ENCODE measurements around the gene DNAAF5.
A peak's percentile ranks its signal among the peaks of the same experiment; 100 is the strongest.
"Not testable (repeated sequence)": the region's sequence is repeated elsewhere in the genome, so short reads cannot be mapped to it uniquely, and the experiment has no call there.

Gene DNAAF5

DNA sequence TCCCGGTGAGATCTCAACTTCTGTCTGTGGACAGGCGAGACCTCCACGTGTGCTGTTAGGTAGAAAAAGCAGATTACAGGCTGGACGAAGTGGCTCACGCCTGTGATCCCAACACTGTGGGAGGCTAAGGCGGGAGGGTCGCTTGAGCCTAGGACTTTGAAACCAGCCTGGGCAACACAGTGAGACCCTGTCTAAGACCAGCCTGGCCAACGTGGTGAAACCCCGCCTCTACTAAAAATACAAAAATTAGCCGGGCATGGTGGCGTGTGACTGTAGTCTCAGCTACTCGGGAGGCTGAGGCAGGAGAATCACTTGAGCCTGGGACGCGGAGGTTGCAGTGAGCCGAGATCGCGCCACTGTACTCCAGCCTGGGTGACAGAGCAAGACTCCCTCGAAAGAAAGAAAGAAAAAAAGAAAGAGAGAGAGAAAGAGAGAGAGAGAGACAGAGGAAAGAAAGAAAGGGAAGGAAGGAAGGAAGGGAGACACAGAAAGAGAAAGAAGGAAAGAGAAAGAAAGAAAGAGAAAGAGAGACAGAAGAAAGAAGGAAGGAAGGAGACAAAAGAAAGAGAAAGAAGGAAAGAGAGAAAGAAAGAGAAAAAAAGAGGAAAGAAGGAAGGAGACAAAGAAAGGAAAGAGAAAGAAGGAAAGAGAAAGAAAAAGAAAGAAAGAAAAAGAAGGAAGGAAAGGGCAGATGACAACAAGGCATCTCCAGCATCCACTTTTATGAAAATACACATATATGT lies 76.2 kb downstream of the DNAAF5 start:
- DNase-seq (ENCODE audit: low read depth) = no peak
- H3K4me3 ChIP-seq (ENCODE audit: low read depth, low read length) = no peak overlapping the region
- TF ChIP-seq, protein P1, sequence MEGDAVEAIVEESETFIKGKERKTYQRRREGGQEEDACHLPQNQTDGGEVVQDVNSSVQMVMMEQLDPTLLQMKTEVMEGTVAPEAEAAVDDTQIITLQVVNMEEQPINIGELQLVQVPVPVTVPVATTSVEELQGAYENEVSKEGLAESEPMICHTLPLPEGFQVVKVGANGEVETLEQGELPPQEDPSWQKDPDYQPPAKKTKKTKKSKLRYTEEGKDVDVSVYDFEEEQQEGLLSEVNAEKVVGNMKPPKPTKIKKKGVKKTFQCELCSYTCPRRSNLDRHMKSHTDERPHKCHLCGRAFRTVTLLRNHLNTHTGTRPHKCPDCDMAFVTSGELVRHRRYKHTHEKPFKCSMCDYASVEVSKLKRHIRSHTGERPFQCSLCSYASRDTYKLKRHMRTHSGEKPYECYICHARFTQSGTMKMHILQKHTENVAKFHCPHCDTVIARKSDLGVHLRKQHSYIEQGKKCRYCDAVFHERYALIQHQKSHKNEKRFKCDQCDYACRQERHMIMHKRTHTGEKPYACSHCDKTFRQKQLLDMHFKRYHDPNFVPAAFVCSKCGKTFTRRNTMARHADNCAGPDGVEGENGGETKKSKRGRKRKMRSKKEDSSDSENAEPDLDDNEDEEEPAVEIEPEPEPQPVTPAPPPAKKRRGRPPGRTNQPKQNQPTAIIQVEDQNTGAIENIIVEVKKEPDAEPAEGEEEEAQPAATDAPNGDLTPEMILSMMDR (conservative IDR thresholded peaks at IDR 0.05; ENCODE audit: low read depth, low read length) = no peak

DNA sequence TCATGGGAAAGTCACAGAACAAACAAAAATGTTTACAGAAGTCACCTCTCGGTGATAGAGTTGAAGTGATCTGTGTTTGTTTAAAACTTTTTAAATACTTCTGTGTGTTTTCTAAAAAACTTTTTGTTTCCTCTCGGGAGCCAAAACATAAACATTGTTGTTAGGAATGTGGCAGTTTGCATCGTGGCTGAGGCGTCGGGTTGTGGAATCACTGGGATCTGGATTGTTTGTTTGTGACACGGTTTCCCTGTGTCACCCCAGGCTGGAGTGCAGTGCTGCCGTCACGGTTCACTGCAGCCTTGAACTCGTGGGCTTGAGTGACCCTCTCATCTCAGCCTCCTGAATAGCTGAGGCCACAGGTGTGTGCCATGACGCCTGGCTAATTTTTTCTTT lies 76.7 kb downstream of the DNAAF5 start:
- H3K4me3 ChIP-seq (ENCODE audit: low read depth, low read length) = no peak overlapping the region
- TF ChIP-seq, protein P1 (conservative IDR thresholded peaks at IDR 0.05; ENCODE audit: low read depth, low read length) = no peak
- DNase-seq (ENCODE audit: low read depth) = no peak

DNA sequence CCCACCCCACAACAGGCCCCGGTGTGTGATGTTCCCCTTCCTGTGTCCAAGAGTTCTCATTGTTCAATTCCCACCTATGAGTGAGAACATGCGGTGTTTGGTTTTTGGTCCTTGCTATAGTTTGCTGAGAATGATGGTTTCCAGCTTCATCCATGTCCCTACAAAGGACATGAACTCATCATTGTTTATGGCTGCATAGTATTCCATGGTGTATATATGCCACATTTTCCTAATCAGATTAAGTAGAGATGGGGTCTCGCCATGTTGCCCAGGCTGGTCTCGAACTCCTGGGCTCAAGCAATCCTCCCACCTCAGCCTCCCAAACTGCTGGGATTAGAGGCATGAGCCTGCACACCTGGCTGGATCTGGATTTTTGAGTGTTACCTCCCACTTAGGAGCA lies 77.3 kb downstream of the DNAAF5 start:
- H3K4me3 ChIP-seq (ENCODE audit: low read depth, low read length); DNase-seq (ENCODE audit: low read depth): not testable (repeated sequence)

GRCh38 chr7:805261-805660 lies 78.8 kb downstream of the DNAAF5 start:
- no peak for DNase-seq (ENCODE audit: low read depth)
- no peak overlapping the region for H3K4me3 ChIP-seq (ENCODE audit: low read depth, low read length)
- TF ChIP-seq, protein P1 (conservative IDR thresholded peaks at IDR 0.05; ENCODE audit: low read depth, low read length) = no peak

GRCh38 chr7:815284-816216 lies 89.1 kb downstream of the DNAAF5 start:
- TF ChIP-seq, protein P1 (conservative IDR thresholded peaks at IDR 0.05; ENCODE audit: low read depth, low read length) = no peak
- H3K4me3 ChIP-seq (ENCODE audit: low read depth, low read length) = peak overlapping the region; percentile 64
- DNase-seq (ENCODE audit: low read depth) = no peak

GRCh38 chr7:816300-816750 lies 89.8 kb downstream of the DNAAF5 start:
- DNase-seq (ENCODE audit: low read depth) = peak; percentile 98
- TF ChIP-seq, protein P1 (conservative IDR thresholded peaks at IDR 0.05; ENCODE audit: low read depth, low read length) = no peak
- peak overlapping the region; percentile 69 for H3K4me3 ChIP-seq (ENCODE audit: low read depth, low read length)

All from choroid plexus epithelial cell (primary cell).